HL-60/S4 treated with retinoic acid at 250 ng/mL for 4 days and 3 days (cell line): Measurements from ENCODE around the gene PPP1R3E.

Experiments used
- in situ Hi-C: fragments of 300-500 bp; cut with MboI; formaldehyde crosslinking; loops from 2 replicates; pipeline ENCODE4 v1.7.0; 2022; ENCODE audit warnings: low sequenced_read_pairs

PPP1R3E gene

DNA sequence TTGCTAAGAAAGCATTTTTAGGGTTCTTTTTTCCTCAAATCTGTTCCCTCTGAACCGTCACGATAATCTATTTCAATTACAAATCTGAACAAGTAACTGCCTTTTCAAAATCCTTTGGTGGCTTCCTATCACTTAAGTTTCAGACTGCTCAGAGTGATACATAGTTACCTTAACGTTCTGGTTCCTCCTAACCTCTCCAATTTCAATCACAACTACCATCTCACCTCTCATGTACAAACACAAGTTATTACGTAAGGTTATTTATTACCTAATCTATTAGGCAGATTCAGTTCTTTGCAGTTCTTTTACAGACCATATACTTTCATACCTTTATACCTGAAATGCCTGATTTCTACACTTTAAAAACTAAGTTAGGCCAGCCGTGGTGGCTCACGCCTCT, 52.8 kb downstream of the PPP1R3E start:
- in situ Hi-C loops: no loop called here

DNA sequence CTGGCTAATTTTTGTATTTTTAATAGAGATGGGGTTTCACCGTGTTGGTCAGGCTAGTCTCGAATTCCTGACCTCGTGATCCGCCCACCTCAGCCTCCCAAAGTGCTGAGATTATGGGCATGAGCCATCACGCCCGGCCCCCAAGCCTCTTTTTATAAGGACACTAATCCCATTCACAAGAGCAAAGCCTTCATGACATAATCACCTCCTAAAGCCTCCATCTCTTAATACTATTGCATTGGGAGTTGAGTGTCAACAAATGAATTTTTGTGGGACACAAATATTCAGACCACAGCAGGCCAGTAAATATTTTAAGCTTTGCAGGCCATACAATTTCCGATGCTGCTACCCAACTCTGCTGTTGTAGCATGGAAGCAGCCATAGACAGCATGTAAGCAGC, 54.1 kb downstream of the PPP1R3E start:
- in situ Hi-C loops: no loop called here
